HG03060 (cell line): ENCODE results near the gene COPZ1.
"Not testable (repeated sequence)": the region's sequence is repeated elsewhere in the genome, so short reads cannot be mapped to it uniquely, and the experiment has no call there.

Experiments used
- ATAC-seq: cut with Tn5 transposase; IDR thresholded peaks from one replicate; pipeline ENCODE4 v1.9.1; 2021; ENCODE audit warnings: low read depth, moderate number of reproducible peaks; ENCODE audit not compliant: unreplicated experiment

The COPZ1 gene

DNA sequence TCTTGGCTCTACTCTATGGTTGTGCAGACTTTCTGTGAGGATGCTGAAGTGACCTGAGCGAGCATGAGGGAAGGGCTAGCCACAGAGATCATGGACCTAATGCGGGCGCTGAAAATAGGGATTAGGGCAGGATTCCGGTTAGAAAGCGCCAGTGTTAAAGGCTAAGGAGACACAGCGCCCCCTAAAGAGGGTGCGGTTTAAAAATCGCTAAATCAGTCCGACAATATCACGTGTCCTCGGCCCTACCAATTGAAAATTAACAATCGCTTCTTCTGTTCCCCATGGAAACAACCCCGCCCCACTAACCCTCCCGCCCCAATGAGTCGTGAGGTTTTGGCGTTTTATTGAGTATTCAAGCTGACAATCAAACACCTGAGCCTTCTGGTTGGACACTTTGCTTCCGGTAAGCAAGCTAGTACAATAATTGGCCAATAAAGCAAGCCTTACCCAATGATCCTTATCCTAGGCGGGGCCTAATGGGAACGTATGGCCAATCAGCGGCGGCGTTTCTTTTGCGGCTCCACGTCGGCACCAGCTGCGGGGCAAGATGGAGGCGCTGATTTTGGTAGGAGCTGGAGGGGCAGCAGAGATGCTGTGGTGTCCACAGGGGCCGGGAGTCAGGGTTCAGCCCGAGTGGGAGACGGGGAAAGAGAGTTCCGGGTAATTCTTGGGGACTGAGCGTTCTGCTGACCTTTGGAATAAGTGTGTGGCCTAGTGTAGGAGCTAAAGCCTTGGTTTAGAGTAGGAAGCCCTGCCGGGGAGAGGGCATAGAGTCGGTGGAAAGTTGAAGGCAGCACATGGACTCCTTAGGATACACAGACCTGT is at the start of gene COPZ1:
TSS of gene COPZ1 (plus strand) at position 515 of the 825 bp plus-strand sequence. CDS start at position 548, 33 bp downstream.
- ATAC-seq = peak; percentile 96

DNA sequence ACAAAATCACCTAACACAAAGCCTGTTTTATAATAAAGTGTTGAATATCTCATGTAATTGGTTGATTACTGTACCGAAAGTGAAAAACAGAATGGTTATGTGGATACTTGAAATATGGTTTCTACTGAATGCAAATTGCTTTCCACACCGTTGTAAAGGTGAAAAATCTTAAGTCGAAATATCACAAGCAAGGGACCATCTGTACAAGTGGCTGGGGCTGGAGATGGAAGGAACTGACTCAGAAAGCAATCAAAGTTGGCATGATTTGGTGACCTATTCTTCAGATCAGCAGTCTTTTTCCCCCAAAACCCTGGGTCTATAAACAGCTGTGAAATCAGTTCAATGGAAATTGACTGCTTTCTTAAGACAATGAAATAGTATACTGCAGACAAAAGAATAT is 48.6 kb upstream of the COPZ1 start:
- no peak for ATAC-seq

GRCh38 chr12:54277823-54278276 is 47.1 kb upstream of the COPZ1 start:
- ATAC-seq = no peak

- no peak for ATAC-seq
Observed at GRCh38 chr12:54279227-54279631, 45.7 kb upstream of the COPZ1 start.

DNA sequence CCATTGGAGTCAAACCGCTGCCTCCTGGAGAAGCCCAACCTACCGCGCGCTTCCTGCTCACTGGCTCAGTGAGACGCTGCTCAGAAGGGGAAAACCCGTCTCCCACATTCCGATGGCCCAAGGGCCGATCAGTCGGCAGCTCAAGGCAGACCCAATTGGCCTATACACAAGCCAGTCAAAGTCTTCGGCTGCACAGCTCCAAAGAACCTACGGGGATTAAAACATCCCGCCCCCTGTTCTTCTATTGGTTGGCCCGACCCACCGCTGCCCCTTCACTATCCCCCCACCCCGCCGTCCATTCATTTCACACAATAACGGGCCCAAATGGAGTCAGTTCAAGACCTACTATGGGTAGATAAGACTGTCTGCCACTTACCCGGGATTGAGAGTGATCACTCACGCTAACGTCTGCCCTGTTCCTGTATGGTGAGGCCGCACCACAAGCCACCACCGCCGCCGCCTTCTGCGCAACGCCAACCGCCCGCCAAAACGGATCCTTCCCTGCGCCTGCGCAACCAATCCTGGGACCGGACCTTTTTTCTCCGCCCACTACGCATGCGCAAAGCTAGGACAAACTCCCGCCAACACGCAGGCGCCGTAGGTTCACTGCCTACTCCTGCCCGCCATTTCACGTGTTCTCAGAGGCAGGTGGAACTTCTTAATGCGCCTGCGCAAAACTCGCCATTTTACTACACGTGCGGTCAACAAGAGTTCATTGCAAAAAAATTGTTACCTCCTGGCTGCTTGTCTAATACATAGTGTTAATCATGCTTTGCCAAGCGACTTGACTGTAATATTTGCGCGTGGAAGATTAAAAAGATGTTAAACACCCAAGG is 45.1 kb upstream of the COPZ1 start, which contains the start of gene CBX5:
TSS of gene CBX5 (minus strand) at position 491 of the 836 bp plus-strand sequence. CDS start 22,472 bp downstream, outside the sequence.
- peak; percentile 77 for ATAC-seq

DNA sequence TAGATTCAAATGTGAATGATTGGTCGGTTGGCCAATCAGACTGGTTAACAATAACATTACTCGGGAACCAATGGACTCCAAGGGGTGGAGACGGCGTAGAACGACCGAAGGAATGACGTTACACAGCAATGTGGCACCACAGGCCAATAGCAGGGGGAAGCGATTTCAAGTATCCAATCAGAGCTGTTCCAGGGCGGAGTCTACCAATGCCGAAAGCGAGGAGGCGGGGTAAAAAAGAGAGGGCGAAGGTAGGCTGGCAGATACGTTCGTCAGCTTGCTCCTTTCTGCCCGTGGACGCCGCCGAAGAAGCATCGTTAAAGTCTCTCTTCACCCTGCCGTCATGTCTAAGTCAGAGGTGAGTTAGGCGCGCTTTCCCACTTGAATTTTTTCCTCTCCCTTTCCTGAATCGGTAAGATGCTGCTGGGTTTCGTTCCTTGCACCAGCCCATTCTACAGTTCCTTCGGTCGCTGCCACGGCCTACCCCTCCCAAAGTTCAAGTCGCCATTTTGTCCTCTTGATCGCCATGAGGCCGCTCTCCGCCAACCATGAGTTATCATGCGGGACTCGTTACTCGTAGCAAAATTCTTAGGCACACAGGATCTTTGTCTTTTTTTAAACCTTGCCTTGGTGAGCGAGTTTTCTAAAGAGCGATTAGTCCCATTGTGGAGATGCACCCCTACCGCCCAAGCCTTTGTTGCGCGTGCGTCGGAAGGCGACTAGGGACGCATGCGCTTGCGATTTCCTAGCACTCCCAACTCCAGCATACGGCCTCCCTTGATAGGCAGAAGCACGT is 44.3 kb upstream of the COPZ1 start, which contains the start of gene HNRNPA1:
TSS of gene HNRNPA1 (plus strand) at position 259 of the 793 bp plus-strand sequence. CDS start at position 341, 82 bp downstream.
- ATAC-seq = peak; percentile 88

DNA sequence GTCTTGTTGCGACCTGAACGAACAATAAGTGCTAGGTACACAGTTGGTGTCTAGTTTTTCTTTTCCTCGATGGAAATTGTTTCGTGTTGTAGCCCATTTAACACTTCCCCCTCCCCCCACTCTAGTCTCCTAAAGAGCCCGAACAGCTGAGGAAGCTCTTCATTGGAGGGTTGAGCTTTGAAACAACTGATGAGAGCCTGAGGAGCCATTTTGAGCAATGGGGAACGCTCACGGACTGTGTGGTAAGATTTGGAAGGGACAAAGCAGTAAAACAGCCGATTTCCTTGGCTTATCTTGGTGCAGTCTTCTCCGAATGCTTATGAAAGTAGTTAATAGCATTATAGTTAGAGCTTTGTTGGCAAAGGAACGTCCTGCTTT is 43.7 kb upstream of the COPZ1 start:
- not testable (repeated sequence) for ATAC-seq

DNA sequence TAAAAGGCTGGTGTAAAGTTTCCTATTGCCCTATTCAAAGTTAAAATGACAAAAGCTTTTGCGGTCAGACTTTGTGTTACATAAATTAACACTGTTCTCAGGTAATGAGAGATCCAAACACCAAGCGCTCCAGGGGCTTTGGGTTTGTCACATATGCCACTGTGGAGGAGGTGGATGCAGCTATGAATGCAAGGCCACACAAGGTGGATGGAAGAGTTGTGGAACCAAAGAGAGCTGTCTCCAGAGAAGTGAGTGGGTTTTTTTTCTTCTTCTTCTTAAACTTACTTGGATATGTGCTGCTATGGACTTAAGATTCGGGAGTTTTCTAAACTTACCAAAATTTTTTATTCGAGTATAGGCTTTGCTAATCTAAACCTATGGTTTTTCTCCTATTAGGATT is 43.2 kb upstream of the COPZ1 start:
- ATAC-seq = not testable (repeated sequence)

- no peak for ATAC-seq
Observed at GRCh38 chr12:54282949-54283593, 41.9 kb upstream of the COPZ1 start.

DNA sequence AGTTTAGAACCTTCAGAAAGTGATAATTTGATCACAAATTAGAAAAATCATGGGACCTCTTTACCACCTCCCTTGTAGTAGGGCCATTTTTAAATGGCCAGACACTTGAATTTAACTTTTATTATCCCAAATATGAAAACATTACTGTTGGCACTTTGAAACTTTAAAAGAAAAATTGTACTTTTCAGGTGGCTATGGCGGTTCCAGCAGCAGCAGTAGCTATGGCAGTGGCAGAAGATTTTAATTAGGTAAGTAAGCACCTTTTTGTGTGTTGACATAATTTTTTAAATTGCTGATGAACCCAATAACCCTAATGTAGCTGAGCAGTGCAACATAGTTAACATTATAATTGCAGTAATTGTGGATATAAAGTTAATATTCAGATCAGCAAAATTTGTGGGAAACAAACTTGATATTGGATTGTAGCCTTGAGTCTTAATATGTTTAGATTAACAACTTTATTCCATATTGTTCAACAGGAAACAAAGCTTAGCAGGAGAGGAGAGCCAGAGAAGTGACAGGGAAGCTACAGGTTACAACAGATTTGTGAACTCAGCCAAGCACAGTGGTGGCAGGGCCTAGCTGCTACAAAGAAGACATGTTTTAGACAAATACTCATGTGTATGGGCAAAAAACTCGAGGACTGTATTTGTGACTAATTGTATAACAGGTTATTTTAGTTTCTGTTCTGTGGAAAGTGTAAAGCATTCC is 40.7 kb upstream of the COPZ1 start:
- not testable (repeated sequence) for ATAC-seq

GRCh38 chr12:54285150-54286041 is 39.5 kb upstream of the COPZ1 start:
- ATAC-seq = no peak

DNA sequence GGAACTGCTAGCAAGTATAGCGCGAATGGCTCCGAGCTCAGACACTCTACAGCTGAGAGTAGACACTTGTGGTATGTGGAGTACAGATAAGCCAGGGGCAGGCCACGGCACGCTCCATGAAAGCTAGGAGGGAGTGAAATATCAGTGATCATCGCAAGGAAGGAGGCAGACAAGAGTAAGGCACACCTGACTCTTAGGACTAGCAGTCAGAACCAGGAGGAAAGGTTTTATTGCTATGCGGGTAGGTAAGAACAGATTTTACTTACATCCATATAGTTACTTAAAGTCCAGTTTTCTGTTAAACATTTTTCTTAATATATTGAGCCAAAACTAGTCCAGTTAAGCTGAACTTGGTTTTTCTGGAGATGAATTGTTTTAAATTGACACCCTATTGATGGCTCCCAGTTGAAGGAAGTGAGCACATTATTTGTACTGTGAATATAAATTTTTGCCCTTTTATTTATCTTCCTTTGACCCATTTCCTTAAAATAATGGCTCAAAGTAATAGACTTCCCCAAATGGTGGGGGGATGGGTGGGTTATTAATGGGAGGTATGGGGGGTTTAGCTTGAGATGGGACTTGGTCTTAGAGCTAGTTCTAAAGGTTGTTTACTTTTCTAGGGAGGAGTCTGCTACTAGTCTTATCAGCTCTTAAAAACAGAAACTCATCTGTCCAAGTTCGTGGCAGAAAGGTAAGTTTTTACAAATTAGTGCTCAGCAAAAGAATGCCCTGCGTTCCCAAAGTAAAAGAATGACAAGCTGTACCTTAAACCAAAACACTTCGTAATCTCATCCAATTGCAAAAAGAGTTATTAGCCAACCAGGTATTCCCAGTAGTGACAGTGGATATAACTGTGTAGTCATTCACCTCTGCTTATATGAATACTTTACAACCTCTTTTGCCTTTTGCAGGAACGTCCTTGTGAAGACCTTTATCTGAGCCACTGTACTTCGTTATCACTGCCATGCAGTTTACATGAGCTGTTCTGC is 38.6 kb upstream of the COPZ1 start:
- ATAC-seq = no peak

- ATAC-seq = no peak
Observed at GRCh38 chr12:54287261-54288157, 37.4 kb upstream of the COPZ1 start.

GRCh38 chr12:54292083-54292930 is 32.6 kb upstream of the COPZ1 start:
- ATAC-seq = no peak

DNA sequence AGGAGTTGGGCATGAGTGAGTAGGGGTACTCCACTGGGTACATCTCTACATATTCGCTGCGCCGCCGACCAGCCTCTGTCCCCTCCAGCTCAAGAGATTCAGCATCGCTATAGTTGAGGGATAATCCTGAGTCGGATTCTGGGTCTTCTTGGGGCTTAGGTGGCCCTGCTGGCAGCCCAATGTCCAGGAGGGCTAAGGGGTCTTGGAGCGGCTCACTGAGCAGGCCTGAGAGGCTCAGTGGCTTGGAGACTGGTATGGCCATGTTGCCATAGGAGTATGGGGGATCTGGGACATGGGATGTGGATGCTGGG is 32.0 kb upstream of the COPZ1 start:
- ATAC-seq = no peak
